ENCODE results near the gene SRPX.

The SRPX gene

DNA sequence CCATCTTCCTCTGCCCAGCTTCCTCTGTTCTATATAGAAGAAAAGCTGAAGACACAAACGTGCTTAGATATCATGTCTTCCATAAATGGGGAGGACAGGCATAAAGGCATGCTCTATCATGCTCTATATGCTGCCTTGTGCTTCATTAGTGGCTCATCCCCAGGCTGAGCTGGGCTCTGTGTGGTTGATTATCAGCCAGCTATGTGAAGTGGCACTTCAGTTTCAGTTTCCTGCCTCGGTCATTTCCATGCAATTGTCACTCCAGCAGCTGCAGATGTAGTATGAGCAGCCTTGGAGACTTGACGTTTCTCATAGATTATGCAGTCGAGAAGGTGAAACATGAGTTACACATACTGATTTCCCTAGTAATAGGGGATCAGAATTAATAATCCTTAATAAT, 108.1 kb downstream of the SRPX start:
- Histone ChIP-seq H3K4me1 (ENCODE audit: control insufficient read depth in 1 of 2, insufficient read depth in 2 of 2, low read length in 2 of 2) (no peaks in the 10 kb centered on the region), H2BK12ac (ENCODE audit: low read length) (no peak overlapping the region), H3K9ac (ENCODE audit: low read length) (no peak overlapping the region), H4K91ac (ENCODE audit: low read depth, low read length) (no peak overlapping the region), H3K4me2 (ENCODE audit: low read length) (no peak overlapping the region), H2BK120ac (ENCODE audit: insufficient read depth, low read length, poor library complexity) (no peak overlapping the region), H3K79me1 (ENCODE audit: low read length) (no peaks in the 10 kb centered on the region), H3K18ac (ENCODE audit: low read length) (no peak overlapping the region), H3K4me3 (ENCODE audit: low read depth, low read length) (no peak overlapping the region), H3K79me2 (ENCODE audit: control insufficient read depth, insufficient read depth, low read length, poor library complexity) (no peaks in the 10 kb centered on the region), H3K36me3 (ENCODE audit: control insufficient read depth in 1 of 2, insufficient read depth in 2 of 2, low read length in 2 of 2) (peaks cover 0 to 1% of the 10 kb centered on the region in 2 experiments), H3K9me3 (ENCODE audit: insufficient read depth, low read depth, low read length) (no peaks in the 10 kb centered on the region), H2AK5ac (ENCODE audit: low read length) (no peak overlapping the region), H3K27me3 (ENCODE audit: insufficient read depth, low read length) (no peaks in the 10 kb centered on the region), H2AFZ (ENCODE audit: insufficient read depth, low read length, poor library complexity) (no peak overlapping the region), H4K12ac (ENCODE audit: low read depth, low read length) (no peak overlapping the region), H3K14ac (ENCODE audit: low read length) (no peak overlapping the region), H2BK5ac (ENCODE audit: low read depth, low read length, poor library complexity) (no peak overlapping the region), H3K27ac (ENCODE audit: low read depth, low read length) (no peak overlapping the region), H4K8ac (ENCODE audit: low read depth, low read length) (no peak overlapping the region), H3K23ac (ENCODE audit: low read length) (no peak overlapping the region), H3K4ac (ENCODE audit: low read depth, low read length) (no peak overlapping the region)
- no peak for DNase-seq
- no CpG with 5 or more reads among the region's 4 CpGs for WGBS (ENCODE audit: extremely low coverage, insufficient coverage, insufficient read length)

DNA sequence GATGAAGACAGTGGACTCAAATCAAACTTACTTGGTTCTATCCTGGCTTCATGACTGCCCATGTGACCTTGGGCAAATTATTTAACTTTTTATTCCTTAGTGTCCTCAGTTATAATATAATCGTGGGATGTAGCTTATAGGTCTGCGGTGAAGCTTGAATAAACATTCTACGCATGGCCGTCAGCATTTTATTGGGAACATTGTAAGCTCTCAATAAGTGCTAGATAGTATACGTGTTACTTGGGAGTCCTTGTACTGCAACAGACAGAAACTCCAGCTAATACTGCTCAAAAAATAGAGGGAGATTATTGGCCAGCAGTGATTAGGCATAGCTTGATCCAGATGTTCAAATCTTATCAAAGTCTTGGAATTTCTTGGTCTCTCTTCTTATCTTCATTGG, 109.5 kb downstream of the SRPX start:
- H3K9ac ChIP-seq (ENCODE audit: low read length) = no peak overlapping the region
- no peaks in the 10 kb centered on the region for H3K4me1 ChIP-seq (ENCODE audit: control insufficient read depth in 1 of 2, insufficient read depth in 2 of 2, low read length in 2 of 2)
- H3K27me3 ChIP-seq (ENCODE audit: insufficient read depth, low read length) = no peaks in the 10 kb centered on the region
- no peak overlapping the region for H3K18ac ChIP-seq (ENCODE audit: low read length)
- DNase-seq = no peak
- no peaks in the 10 kb centered on the region for H3K36me3 ChIP-seq (ENCODE audit: control insufficient read depth in 1 of 2, insufficient read depth in 2 of 2, low read length in 2 of 2)
- no peaks in the 10 kb centered on the region for H3K79me2 ChIP-seq (ENCODE audit: control insufficient read depth, insufficient read depth, low read length, poor library complexity)
- no peak overlapping the region for H2BK120ac ChIP-seq (ENCODE audit: insufficient read depth, low read length, poor library complexity)
- H2BK12ac ChIP-seq (ENCODE audit: low read length) = no peak overlapping the region
- H2AFZ ChIP-seq (ENCODE audit: insufficient read depth, low read length, poor library complexity) = no peak overlapping the region
- WGBS (ENCODE audit: extremely low coverage, insufficient coverage, insufficient read length) = no CpG with 5 or more reads among the region's 5 CpGs
- no peak overlapping the region for H2AK5ac ChIP-seq (ENCODE audit: low read length)
- no peak overlapping the region for H3K4me3 ChIP-seq (ENCODE audit: low read depth, low read length)
- no peak overlapping the region for H3K4me2 ChIP-seq (ENCODE audit: low read length)
- no peak overlapping the region for H3K27ac ChIP-seq (ENCODE audit: low read depth, low read length)
- no peak overlapping the region for H3K23ac ChIP-seq (ENCODE audit: low read length)
- no peaks in the 10 kb centered on the region for H3K79me1 ChIP-seq (ENCODE audit: low read length)
- H2BK5ac ChIP-seq (ENCODE audit: low read depth, low read length, poor library complexity) = no peak overlapping the region
- no peak overlapping the region for H3K14ac ChIP-seq (ENCODE audit: low read length)
- no peaks in the 10 kb centered on the region for H3K9me3 ChIP-seq (ENCODE audit: insufficient read depth, low read depth, low read length)
- no peak overlapping the region for H4K91ac ChIP-seq (ENCODE audit: low read depth, low read length)
- H3K4ac ChIP-seq (ENCODE audit: low read depth, low read length) = no peak overlapping the region
- no peak overlapping the region for H4K8ac ChIP-seq (ENCODE audit: low read depth, low read length)
- no peak overlapping the region for H4K12ac ChIP-seq (ENCODE audit: low read depth, low read length)

DNA sequence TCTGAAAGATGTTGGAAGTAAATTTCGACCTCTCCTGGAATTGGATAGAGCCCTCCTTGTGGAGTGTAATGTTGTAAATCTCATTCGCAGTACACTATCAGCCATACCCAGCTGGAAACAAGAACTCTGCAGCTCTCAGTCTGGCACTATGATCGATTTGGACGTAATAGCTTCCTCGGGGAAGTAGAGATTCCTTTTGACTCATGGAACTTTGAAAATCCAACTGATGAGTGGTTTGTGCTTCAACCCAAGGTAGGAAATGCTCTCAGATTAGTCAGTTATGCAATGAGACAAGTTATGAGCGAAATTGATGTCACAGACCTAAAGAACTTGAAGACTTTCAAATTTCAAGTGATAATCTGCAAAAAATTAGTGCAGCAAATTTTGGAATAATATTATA, 110.4 kb downstream of the SRPX start:
- H2AK5ac ChIP-seq (ENCODE audit: low read length) = no peak overlapping the region
- H2BK120ac ChIP-seq (ENCODE audit: insufficient read depth, low read length, poor library complexity) = no peak overlapping the region
- no peak overlapping the region for H4K91ac ChIP-seq (ENCODE audit: low read depth, low read length)
- no peak overlapping the region for H2AFZ ChIP-seq (ENCODE audit: insufficient read depth, low read length, poor library complexity)
- H3K23ac ChIP-seq (ENCODE audit: low read length) = no peak overlapping the region
- no peaks in the 10 kb centered on the region for H3K79me2 ChIP-seq (ENCODE audit: control insufficient read depth, insufficient read depth, low read length, poor library complexity)
- H3K9me3 ChIP-seq (ENCODE audit: insufficient read depth, low read depth, low read length) = no peaks in the 10 kb centered on the region
- H3K79me1 ChIP-seq (ENCODE audit: low read length) = no peaks in the 10 kb centered on the region
- H3K9ac ChIP-seq (ENCODE audit: low read length) = no peak overlapping the region
- H3K4me2 ChIP-seq (ENCODE audit: low read length) = no peak overlapping the region
- H3K4me3 ChIP-seq (ENCODE audit: low read depth, low read length) = no peak overlapping the region
- no peak overlapping the region for H3K14ac ChIP-seq (ENCODE audit: low read length)
- H3K36me3 ChIP-seq (ENCODE audit: control insufficient read depth in 1 of 2, insufficient read depth in 2 of 2, low read length in 2 of 2) = no peaks in the 10 kb centered on the region
- no CpG with 5 or more reads among the region's 6 CpGs for WGBS (ENCODE audit: extremely low coverage, insufficient coverage, insufficient read length)
- no peak overlapping the region for H4K8ac ChIP-seq (ENCODE audit: low read depth, low read length)
- no peaks in the 10 kb centered on the region for H3K4me1 ChIP-seq (ENCODE audit: control insufficient read depth in 1 of 2, insufficient read depth in 2 of 2, low read length in 2 of 2)
- no peak overlapping the region for H3K18ac ChIP-seq (ENCODE audit: low read length)
- no peak overlapping the region for H2BK12ac ChIP-seq (ENCODE audit: low read length)
- no peak overlapping the region for H3K27ac ChIP-seq (ENCODE audit: low read depth, low read length)
- H3K4ac ChIP-seq (ENCODE audit: low read depth, low read length) = no peak overlapping the region
- DNase-seq = peak in 1 of 2 donors; percentile 4
- H2BK5ac ChIP-seq (ENCODE audit: low read depth, low read length, poor library complexity) = no peak overlapping the region
- no peaks in the 10 kb centered on the region for H3K27me3 ChIP-seq (ENCODE audit: insufficient read depth, low read length)
- H4K12ac ChIP-seq (ENCODE audit: low read depth, low read length) = no peak overlapping the region

DNA sequence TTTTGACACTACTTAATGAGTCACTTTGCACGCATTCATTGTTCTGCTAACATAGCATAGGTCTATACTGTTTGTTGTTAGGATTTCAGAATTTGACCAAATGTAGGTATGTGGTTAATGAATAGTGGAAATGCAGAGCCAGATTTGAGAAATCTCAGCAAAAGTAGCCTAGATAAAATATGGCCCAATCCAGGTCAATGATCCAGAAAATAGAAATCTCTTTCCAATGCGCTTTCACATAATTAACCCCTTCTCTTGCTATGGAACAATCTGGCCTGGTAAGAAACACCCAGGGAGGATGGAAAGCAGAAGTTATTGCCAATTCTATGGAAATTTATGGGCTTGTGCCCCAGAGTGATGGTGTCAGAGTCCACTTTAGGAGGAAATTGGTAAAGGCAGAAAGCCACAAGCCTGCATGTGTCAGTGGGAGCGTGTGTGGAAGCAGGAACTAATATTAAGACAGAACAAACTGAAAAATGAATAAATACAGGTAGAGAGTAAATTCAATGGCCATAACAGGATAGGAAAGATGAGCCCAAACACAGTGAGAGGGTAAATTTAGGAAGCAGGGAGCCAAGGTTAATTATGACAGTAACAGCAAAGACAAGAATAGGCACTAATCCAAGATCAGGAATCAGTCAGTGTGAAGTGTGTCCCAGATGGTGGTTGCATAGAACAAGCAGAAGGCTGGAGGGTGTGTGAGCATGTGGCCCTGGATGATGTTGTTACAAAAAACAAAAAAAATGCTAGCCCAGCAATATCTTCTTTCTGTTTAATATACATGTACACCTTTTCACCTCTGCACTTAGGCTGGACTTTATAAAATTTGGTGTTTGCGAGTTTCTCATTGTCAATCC, 111.4 kb downstream of the SRPX start:
- no peaks in the 10 kb centered on the region for H3K9me3 ChIP-seq (ENCODE audit: insufficient read depth, low read depth, low read length)
- H4K8ac ChIP-seq (ENCODE audit: low read depth, low read length) = no peak overlapping the region
- H2BK120ac ChIP-seq (ENCODE audit: insufficient read depth, low read length, poor library complexity) = no peak overlapping the region
- no peak overlapping the region for H2AK5ac ChIP-seq (ENCODE audit: low read length)
- H3K18ac ChIP-seq (ENCODE audit: low read length) = no peak overlapping the region
- H3K4me3 ChIP-seq (ENCODE audit: low read depth, low read length) = no peak overlapping the region
- H2AFZ ChIP-seq (ENCODE audit: insufficient read depth, low read length, poor library complexity) = no peak overlapping the region
- H3K9ac ChIP-seq (ENCODE audit: low read length) = no peak overlapping the region
- no peak overlapping the region for H3K4me2 ChIP-seq (ENCODE audit: low read length)
- H3K4me1 ChIP-seq (ENCODE audit: control insufficient read depth in 1 of 2, insufficient read depth in 2 of 2, low read length in 2 of 2) = no peaks in the 10 kb centered on the region
- no peak for DNase-seq
- no peak overlapping the region for H3K23ac ChIP-seq (ENCODE audit: low read length)
- no peak overlapping the region for H2BK5ac ChIP-seq (ENCODE audit: low read depth, low read length, poor library complexity)
- no peak overlapping the region for H4K91ac ChIP-seq (ENCODE audit: low read depth, low read length)
- H3K36me3 ChIP-seq (ENCODE audit: control insufficient read depth in 1 of 2, insufficient read depth in 2 of 2, low read length in 2 of 2) = no peaks in the 10 kb centered on the region
- no peaks in the 10 kb centered on the region for H3K79me2 ChIP-seq (ENCODE audit: control insufficient read depth, insufficient read depth, low read length, poor library complexity)
- no peaks in the 10 kb centered on the region for H3K79me1 ChIP-seq (ENCODE audit: low read length)
- H3K4ac ChIP-seq (ENCODE audit: low read depth, low read length) = no peak overlapping the region
- H3K27ac ChIP-seq (ENCODE audit: low read depth, low read length) = no peak overlapping the region
- H2BK12ac ChIP-seq (ENCODE audit: low read length) = no peak overlapping the region
- H4K12ac ChIP-seq (ENCODE audit: low read depth, low read length) = no peak overlapping the region
- no peak overlapping the region for H3K14ac ChIP-seq (ENCODE audit: low read length)
- no peaks in the 10 kb centered on the region for H3K27me3 ChIP-seq (ENCODE audit: insufficient read depth, low read length)
- no CpG with 5 or more reads among the region's 4 CpGs for WGBS (ENCODE audit: extremely low coverage, insufficient coverage, insufficient read length)
